ENCODE measurements around the gene DNAH11. TPM values are rescaled to one million over a fixed set of nuclear protein-coding genes. Genes with fewer than 3 reads are reported as not detected.
"Not testable (repeated sequence)": the region's sequence is repeated elsewhere in the genome, so short reads cannot be mapped to it uniquely, and the experiment has no call there.

DNAH11 gene
- total RNA-seq, 2 donors from 2014 or later, result 1.6 to 13.3 TPM

DNA sequence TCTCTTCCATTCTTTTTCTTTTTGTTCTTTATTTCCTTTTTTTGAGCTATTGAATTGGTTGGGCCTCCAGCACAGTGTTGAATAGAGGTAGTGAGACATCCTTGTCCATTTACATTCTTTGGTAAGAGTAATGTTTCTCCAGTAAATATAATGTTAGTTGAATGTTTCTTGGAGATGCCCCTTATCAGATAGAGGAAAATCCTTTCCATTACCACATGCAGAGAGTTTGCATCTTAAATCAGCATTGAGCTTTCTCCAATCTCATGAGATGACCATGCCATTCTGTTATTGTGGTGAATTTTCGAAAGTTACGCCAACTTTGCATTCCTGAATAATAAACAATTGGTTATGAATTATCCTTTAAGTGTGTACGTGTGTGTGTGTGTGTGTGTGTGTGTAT is 127.7 kb downstream of the DNAH11 start:
- intact Hi-C loops (cut with DNase I), result no loop called here
- TF ChIP-seq, protein P1, sequence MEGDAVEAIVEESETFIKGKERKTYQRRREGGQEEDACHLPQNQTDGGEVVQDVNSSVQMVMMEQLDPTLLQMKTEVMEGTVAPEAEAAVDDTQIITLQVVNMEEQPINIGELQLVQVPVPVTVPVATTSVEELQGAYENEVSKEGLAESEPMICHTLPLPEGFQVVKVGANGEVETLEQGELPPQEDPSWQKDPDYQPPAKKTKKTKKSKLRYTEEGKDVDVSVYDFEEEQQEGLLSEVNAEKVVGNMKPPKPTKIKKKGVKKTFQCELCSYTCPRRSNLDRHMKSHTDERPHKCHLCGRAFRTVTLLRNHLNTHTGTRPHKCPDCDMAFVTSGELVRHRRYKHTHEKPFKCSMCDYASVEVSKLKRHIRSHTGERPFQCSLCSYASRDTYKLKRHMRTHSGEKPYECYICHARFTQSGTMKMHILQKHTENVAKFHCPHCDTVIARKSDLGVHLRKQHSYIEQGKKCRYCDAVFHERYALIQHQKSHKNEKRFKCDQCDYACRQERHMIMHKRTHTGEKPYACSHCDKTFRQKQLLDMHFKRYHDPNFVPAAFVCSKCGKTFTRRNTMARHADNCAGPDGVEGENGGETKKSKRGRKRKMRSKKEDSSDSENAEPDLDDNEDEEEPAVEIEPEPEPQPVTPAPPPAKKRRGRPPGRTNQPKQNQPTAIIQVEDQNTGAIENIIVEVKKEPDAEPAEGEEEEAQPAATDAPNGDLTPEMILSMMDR (IDR thresholded peaks at IDR 0.05), result no peak
- TF ChIP-seq POLR2A (IDR thresholded peaks at IDR 0.05), result no peak
- no peak for TF ChIP-seq POLR2AphosphoS5 (IDR thresholded peaks at IDR 0.05)

GRCh38 chr7:21671859-21672258 is 129.0 kb downstream of the DNAH11 start:
- intact Hi-C loops (cut with DNase I), result no loop called here
- H3K9me3 ChIP-seq, result no peaks in the 10 kb centered on the region
- H3K36me3 ChIP-seq, result no peaks in the 10 kb centered on the region
- no peak for TF ChIP-seq POLR2A (IDR thresholded peaks at IDR 0.05)
- no peak overlapping the region for H3K27ac ChIP-seq
- no peaks in the 10 kb centered on the region for H3K27me3 ChIP-seq (replicated peaks; ENCODE audit: insufficient read depth)
- no peak overlapping the region for H3K4me3 ChIP-seq
- H3K4me1 ChIP-seq (replicated peaks), result no peaks in the 10 kb centered on the region
- no peak for DNase-seq (ENCODE audit: low spot score)
- 83% methylated on average over 3 of the region's 3 CpGs for WGBS

More for the DNA sequence above, 127.7 kb downstream of the DNAH11 start:
- no peak overlapping the region for H3K27ac ChIP-seq
- no peak overlapping the region for H3K4me3 ChIP-seq
- no peaks in the 10 kb centered on the region for H3K36me3 ChIP-seq
- no peaks in the 10 kb centered on the region for H3K27me3 ChIP-seq (replicated peaks; ENCODE audit: insufficient read depth)
- 78% methylated on average over 3 of the region's 3 CpGs for WGBS
- DNase-seq (ENCODE audit: low spot score), result no peak
- no peaks in the 10 kb centered on the region for H3K4me1 ChIP-seq (replicated peaks)
- no peaks in the 10 kb centered on the region for H3K9me3 ChIP-seq

DNA sequence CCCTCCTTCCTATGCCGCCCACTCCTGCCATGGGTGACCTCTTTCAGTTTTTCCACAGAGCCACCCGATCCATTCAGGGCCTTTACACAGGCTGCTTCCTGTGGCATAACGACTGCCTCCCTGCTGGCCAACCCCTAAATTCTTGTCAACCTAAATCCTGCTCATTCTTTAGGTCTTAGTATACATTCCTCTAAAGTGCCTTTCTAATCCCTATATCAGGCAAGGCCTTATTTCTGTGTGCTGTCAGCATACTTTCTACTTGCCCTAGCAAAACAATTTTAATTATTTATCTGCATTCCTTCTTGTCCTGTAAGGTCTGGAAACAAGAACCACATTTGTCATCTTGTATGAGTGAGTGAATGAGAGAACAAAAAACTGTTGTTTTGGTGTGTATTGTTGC is 132.4 kb downstream of the DNAH11 start:
- TF ChIP-seq POLR2A (IDR thresholded peaks at IDR 0.05) (no peak), POLR2AphosphoS5 (IDR thresholded peaks at IDR 0.05) (no peak)
- TF ChIP-seq, protein P1 (IDR thresholded peaks at IDR 0.05), result no peak
- no peak overlapping the region for H3K27ac ChIP-seq
- WGBS, result 66% methylated on average over 3 of the region's 3 CpGs
- H3K4me1 ChIP-seq (replicated peaks), result no peaks in the 10 kb centered on the region
- H3K9me3 ChIP-seq, result no peaks in the 10 kb centered on the region
- H3K36me3 ChIP-seq, result no peaks in the 10 kb centered on the region
- no peaks in the 10 kb centered on the region for H3K27me3 ChIP-seq (replicated peaks; ENCODE audit: insufficient read depth)
- H3K4me3 ChIP-seq, result no peak overlapping the region
- no peak for DNase-seq (ENCODE audit: low spot score)
- intact Hi-C loops (cut with DNase I), result no loop called here

GRCh38 chr7:21690705-21691104 is 147.9 kb downstream of the DNAH11 start:
- Histone ChIP-seq H3K4me1 (replicated peaks) (no peaks in the 10 kb centered on the region), H3K27ac (no peak overlapping the region), H3K36me3 (no peaks in the 10 kb centered on the region), H3K4me3 (no peak overlapping the region), H3K9me3 (no peaks in the 10 kb centered on the region), H3K27me3 (replicated peaks; ENCODE audit: insufficient read depth) (no peaks in the 10 kb centered on the region)
- 69% methylated on average over 5 of the region's 5 CpGs for WGBS
- intact Hi-C loops (cut with DNase I), result no loop called here
- no peak for TF ChIP-seq POLR2AphosphoS5 (IDR thresholded peaks at IDR 0.05)
- TF ChIP-seq, protein P1 (IDR thresholded peaks at IDR 0.05), result no peak
- TF ChIP-seq POLR2A (IDR thresholded peaks at IDR 0.05), result no peak
- DNase-seq (ENCODE audit: low spot score), result no peak

- H3K4me1 ChIP-seq (replicated peaks); intact Hi-C loops (cut with DNase I); H3K36me3 ChIP-seq; H3K4me3 ChIP-seq; H3K27ac ChIP-seq; DNase-seq (ENCODE audit: low spot score); H3K27me3 ChIP-seq (replicated peaks; ENCODE audit: insufficient read depth); H3K9me3 ChIP-seq: not testable (repeated sequence)
- WGBS, result 78% methylated on average over 5 of the region's 5 CpGs
Measured at GRCh38 chr7:21691146-21691545, 148.3 kb downstream of the DNAH11 start.

DNA sequence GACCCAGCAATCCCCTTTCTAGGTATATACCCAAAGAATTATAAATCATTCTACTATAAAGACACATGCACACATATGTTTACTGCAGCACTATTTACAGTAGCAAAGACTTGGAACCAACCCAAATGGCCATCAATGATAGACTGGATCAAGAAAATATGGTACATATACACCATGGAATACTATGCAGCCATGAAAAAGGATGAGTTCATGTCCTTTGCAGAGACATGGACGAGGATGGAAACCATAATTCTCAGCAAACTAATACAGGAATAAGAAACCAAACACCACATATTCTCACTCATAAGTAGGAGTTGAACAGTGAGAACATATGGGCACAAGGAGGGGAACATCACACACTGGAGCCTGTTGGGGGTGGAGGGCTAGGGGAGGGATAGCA is 157.7 kb downstream of the DNAH11 start:
- intact Hi-C loops (cut with DNase I); H3K27me3 ChIP-seq (replicated peaks; ENCODE audit: insufficient read depth); H3K9me3 ChIP-seq; H3K4me1 ChIP-seq (replicated peaks); H3K4me3 ChIP-seq; H3K36me3 ChIP-seq; DNase-seq (ENCODE audit: low spot score); H3K27ac ChIP-seq: not testable (repeated sequence)
- 84% methylated on average over 1 of the region's 1 CpG for WGBS

All from prostate gland (tissue), 2 donors.